ENCODE measurements around the gene MOGAT3.
"Not testable (repeated sequence)": the region's sequence is repeated elsewhere in the genome, so short reads cannot be mapped to it uniquely, and the experiment has no call there.

Gene MOGAT3

GRCh38 chr7:101203740-101204738, 3.2 kb upstream of the MOGAT3 start:
- peak; percentile 85 for DNase-seq

- no peak for DNase-seq
These were observed 1.7 kb upstream of the MOGAT3 start for GRCh38 chr7:101202603-101202918.

GRCh38 chr7:101201695-101202602, 1.1 kb upstream of the MOGAT3 start:
- no peak for DNase-seq

GRCh38 chr7:101200504-101200861, 353 bp downstream of the MOGAT3 start:
- DNase-seq, result no peak

- not testable (repeated sequence) for DNase-seq
These were observed 1.3 kb downstream of the MOGAT3 start for GRCh38 chr7:101199522-101199921.

- DNase-seq, result no peak
These were observed 2.4 kb downstream of the MOGAT3 start for GRCh38 chr7:101198476-101198875.

- no peak for DNase-seq
These were observed 2.8 kb downstream of the MOGAT3 start for GRCh38 chr7:101197991-101198390.

GRCh38 chr7:101195884-101196283, 5.0 kb downstream of the MOGAT3 start:
- DNase-seq, result no peak

- no peak for DNase-seq
These were observed 11.7 kb downstream of the MOGAT3 start for GRCh38 chr7:101189109-101189508.

- peak; percentile 98 for DNase-seq
These were observed 13.9 kb downstream of the MOGAT3 start for GRCh38 chr7:101186844-101187428.

- DNase-seq, result no peak
These were observed 14.6 kb downstream of the MOGAT3 start for GRCh38 chr7:101186194-101186593.

- DNase-seq, result peak; percentile 37
These were observed 15.5 kb downstream of the MOGAT3 start for GRCh38 chr7:101185258-101185839.

GRCh38 chr7:101180130-101180755, 20.6 kb downstream of the MOGAT3 start, which contains the start of gene NAT16:
TSS of gene NAT16 (minus strand) at chr7:101180293. CDS start at chr7:101174807, 5,486 bp downstream.
- no peak for DNase-seq

GRCh38 chr7:101179713-101180112, 21.1 kb downstream of the MOGAT3 start:
- DNase-seq, result no peak

GRCh38 chr7:101179117-101179516, 21.7 kb downstream of the MOGAT3 start:
- DNase-seq, result no peak

GRCh38 chr7:101177644-101178043, 23.2 kb downstream of the MOGAT3 start:
- DNase-seq, result no peak

- no peak for DNase-seq
These were observed 25.2 kb downstream of the MOGAT3 start for GRCh38 chr7:101175664-101176063.

GRCh38 chr7:101174322-101174854, 26.4 kb downstream of the MOGAT3 start:
- no peak for DNase-seq

GRCh38 chr7:101173752-101174244, 27.0 kb downstream of the MOGAT3 start:
- DNase-seq, result peak; percentile 74

GRCh38 chr7:101172854-101173751, 27.7 kb downstream of the MOGAT3 start:
- DNase-seq, result peak; percentile 11
